GM18508 (cell line): ENCODE results near the gene EXOC4.
A peak's percentile ranks its signal among the peaks of the same experiment; 100 is the strongest.
"Not testable (repeated sequence)": the region's sequence is repeated elsewhere in the genome, so short reads cannot be mapped to it uniquely, and the experiment has no call there.

ENCODE experiments used
- ATAC-seq: cut with Tn5 transposase; IDR thresholded peaks from one replicate; pipeline ENCODE4 v1.9.1; 2021; ENCODE audit warnings: moderate number of reproducible peaks; ENCODE audit not compliant: insufficient read depth, unreplicated experiment

The EXOC4 gene

DNA sequence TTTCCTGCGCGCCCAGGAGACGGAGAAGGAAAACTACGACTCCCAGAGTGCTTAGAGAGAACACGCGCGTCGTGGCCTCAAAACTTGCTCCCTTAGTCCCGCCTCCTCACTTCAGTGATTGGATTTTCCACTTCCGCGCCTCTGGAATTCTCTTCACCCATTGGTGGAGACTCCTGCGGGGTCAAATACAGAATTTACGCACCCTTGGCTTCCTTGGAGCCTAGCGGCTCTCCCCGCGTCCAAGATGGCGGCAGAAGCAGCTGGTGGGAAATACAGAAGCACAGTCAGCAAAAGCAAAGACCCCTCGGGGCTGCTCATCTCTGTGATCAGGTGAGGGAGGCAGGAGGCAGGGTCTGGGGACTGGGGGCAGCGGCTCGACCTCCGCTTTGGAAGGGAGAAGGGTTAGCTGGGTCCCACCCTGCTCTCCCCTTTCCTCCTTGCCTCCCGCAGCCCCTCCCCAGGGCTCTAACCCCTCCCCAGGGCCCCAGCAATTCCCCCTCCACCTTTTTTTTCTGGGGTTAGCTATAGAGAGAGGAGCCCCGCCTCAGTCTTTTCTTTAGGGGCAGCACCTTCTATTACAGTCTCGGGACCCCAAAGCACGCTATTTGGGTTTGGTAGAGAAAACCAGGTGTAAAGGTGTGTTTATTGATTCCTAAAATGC, at the start of gene EXOC4:
EXOC4 (plus strand) TSS at position 221 of the 661 bp plus-strand sequence.
- peak; percentile 96 for ATAC-seq

DNA sequence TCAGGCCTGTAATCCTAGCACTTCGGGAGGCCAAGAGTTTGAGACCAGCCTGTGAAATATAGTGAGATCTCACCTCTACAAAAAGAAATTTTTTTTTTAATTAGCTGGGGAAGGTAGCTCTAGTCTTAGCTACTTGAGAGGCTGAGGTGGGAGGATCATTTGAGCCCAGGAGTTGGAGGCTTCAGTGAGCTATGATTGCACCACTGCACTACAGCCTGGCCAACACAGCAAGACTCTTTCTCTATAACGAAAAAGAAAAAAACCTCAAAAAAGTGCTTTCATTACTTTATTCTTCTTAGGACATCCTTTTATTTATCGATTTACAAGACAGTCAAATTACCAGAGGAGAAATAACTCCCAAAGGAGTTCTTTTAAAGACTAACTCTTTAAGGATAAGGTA, 49.4 kb upstream of the EXOC4 start:
- ATAC-seq = no peak

DNA sequence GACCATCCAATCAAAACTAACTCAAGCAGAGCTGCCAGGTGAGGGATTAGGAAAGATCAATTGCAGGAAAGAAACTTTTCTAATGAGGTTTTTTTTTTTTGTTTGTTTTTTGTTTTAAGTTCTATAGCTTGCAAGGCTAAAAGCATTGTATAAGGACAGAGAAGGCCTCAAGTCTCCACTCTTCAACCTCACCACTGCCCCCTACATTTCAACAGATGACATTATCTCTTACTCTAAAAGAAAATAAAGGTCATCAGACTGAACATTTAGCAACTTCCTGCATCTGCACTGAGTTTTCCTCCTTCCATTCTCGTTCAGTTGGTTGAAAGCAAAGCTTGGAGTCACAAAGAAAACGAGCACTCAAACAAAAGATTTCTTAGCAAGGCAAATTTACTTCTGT, 45.2 kb upstream of the EXOC4 start:
- no peak for ATAC-seq

DNA sequence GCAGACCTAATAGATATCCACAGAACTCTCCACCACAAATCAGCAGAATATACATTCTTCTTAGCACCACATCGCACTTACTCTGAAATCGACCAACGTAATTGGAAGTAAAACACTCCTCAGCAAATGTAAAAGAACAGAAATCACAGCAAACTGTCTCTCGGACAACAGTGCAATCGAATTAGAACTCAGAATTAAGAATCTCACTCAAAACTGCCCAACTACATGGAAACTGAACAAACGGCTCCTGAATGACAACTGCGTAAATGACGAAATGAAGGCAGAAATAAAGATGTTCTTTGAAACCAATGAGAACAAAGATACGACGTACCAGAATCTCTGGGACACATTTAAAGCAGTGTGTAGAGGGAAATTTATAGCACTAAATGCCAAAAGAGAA, 42.1 kb upstream of the EXOC4 start:
- not testable (repeated sequence) for ATAC-seq

DNA sequence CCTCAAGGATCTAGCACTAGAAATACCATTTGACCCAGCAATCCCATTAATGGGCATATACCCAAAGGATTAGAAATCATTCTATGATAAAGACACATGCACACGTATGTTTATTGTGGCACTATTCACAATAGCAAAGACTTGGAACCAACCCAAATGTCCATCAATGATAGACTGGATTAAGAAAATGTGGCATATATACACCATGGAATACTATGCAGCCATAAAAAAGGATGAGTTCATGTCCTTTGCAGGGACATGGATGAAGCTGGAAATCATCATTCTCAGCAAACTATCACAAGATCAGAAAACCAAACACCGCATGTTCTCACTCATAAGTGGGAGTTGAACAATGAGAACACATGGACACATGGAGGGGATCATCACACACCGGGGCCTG, 39.1 kb upstream of the EXOC4 start:
- not testable (repeated sequence) for ATAC-seq

DNA sequence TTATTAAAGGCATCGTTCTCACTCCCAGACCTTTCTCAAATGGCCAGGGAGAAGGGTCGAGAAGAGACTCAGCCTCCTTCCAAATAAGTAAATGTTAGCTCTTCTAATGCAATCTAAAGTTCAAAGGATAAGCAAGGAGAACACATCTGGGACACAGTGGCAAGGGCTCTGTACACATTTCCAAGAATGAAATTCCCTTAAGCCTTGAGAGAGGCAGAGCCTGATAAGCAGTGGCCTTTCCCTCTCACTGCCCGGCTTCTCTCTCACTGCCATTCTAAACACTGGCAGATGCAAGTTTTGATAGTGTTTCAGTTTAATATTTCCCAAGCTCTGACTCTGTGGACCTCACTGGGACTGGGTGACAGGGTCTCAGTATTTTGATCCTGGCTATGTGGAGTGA, 35.1 kb upstream of the EXOC4 start:
- ATAC-seq = no peak

DNA sequence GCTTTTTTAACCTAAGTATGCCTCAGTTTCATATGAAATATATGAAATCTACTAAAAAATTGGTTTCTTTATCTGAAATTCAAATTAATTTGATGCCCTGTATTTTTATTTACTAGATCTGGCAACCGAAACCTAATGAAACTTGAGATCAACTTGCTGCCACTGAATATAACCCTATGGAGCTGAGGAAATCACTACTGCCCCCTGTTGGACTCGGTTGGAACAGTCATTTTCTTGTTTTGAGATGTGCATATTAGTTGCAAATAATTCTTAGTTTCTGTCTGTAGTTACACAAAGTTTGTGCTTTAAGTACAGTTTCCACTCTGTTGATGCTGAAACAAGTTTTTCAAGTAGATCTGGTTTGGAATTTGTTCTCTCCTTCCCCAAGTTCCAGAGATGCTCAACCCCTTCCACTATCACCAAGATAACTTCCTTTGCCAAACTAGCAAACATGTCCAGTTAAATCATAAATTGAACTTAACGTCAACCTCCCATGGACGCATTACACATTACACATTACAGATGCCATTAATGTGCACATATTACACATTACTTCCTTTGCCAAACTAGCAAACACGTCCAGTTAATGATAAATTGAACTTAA, 22.2 kb upstream of the EXOC4 start:
- no peak for ATAC-seq

DNA sequence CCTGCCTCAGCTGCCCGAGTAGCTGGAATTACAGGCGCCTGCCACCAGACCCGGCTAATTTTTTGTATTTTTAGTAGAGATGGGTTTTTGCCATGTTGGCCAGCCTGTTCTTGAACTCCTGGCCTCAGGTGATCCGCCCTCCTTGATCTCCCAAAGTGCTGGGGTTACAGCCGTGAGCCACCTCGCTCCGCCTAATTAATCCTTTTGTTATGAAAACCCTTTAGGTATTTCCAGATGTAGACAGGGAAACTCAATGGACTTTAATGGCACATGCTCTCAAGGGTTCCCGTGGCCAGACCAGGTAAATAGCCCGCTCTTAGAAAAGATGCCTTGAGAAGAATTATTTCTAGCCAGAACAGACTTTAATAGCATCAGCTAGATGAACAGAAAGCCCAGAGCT, 19.7 kb upstream of the EXOC4 start:
- ATAC-seq = no peak

DNA sequence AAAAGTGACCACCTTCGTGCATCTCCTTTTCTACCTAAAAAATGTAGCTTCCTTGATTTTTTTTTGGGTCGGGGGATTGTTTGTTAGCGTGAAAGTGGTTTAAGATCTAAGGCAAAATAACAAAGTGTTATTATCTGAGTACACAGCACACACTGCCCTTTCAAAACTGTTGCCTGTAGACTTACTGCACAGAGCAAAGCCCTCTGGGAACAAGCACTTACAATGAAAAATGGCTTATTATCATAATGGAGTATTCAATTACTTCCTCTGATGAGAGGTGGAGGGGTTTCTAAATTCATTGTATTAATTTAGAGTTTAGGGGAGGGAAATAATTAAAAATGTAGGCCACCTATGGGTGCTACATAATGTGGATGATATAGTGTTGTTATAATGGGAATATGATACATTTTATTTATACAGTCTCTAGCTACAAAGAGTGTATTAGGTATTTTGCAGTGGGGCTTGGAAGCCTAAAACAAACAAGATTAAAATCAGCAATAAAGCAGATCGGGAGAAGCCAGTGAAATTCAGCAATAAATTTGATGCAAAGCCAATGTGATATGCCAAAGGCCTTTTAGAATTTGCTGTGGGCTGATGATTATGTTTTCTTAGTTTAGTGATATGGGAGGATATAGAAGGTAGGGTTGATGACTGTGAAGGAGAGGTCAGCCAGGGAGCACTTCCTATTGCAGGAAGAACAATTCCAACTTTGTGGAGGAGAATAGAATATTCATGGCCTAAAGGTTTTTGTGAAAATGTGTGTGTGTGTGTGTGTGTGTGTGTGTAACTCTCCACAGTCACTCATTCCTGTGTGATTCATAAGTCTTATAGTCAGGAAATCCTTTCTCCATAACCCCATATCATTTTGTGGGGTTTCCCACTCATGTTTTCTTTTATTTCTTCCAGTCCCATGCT, 17.7 kb upstream of the EXOC4 start:
- ATAC-seq = no peak

DNA sequence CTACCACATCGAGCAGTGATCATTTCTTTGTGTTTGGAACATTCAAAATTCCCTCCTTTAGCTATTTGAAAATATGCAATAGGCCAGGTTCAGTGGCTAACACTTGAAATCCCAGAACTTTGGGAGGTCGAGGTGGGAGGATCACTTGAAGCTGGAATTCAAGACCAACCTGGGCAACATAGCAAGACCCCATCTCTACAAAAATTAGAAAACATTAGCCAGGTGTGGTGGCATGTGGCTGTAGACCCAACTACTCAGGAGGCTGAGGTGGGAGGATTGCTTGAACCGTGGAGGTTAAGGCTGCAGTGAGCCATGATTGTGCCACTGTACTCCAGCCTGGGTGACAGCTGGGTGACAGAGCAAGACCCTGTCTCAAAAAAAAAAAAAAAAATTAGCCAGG, 15.3 kb upstream of the EXOC4 start:
- ATAC-seq = no peak

DNA sequence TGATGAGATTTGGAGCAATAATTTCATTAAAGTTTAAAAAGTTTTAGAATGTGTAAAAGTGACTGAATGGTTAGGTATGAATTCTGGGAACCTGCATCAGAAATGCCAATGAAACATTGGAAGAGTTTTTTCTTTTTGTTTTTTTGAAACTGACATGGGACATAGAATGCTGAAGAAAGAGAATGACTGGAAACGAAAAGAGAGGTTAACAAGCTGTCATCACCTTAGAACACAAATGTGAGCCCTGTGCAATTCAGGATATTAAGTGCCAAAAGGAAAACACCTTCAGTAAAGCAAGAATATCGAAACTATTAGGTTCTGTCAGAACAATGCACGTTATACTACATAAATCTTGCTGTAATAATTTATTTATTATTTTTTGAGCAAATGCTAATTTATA, 12.6 kb upstream of the EXOC4 start:
- ATAC-seq = no peak

DNA sequence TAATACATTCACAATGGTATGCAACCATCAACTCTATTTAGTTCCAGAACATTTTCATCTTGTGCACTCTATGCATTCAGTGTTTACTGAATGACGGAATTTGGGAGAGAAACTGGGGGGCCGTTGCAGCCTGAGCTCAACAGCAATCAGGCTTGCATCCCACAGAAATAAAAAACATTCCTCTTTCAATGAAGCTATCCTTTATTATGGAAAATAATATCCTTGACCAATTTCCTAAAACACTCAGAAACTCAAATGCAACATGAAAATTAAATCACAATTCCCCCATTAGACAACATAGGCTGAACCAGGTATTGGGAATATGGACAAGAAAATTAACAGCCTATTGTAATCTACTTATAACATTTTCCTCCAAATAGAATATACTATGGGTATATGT, 6.3 kb upstream of the EXOC4 start:
- no peak for ATAC-seq

DNA sequence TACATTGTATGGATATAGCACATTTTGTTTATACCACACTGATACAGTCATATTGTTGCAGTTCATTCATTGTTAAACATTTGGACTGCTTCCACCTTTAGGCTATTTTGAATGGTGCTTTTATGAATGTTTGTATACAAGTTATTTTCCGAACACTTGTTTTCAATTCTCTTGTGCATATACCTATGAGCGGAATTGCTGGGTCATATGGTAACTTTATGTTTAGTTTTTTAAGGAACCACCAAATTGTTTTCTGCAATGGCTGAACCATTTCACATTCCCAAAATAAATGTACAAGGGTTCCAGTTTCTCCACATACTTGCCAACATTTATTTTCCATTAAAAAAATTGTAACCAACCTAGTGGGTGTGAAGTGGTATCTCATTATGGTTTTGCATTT, 4.0 kb upstream of the EXOC4 start:
- ATAC-seq = no peak

DNA sequence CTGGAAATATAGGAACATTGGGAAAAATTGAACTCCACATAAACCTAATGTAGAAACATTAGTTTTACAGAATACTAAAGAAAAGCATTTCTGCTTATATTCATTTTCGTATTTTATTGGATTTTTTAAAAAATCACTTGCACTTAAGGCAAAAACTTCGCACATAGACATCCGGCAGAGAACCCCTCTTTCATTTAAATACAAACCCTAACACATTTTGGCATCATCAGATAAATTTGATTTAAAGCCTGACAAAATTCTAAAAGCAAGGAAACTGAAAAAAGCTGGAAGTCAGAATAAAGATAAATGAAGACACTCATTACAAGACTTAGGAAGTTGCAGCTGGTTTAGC, 396 bp upstream of the EXOC4 start:
- ATAC-seq = peak; percentile 3

DNA sequence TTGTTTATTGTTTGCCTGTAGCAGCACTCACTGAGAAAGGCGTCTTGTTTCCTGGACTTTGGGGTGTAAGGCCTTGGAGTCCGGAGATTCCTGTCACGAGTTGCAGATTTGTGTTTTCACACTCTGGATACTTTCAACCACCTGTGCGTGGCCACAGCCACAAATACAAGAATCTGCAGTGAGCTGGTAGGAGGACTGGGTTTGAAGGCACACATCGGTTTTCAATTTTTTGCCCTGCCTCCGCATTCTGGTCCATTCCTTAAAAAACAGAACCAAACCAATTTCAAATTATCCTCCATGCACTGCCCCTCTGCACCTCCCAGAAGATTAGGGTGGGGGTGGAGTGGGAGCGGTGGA, 619 bp downstream of the EXOC4 start:
- no peak for ATAC-seq

DNA sequence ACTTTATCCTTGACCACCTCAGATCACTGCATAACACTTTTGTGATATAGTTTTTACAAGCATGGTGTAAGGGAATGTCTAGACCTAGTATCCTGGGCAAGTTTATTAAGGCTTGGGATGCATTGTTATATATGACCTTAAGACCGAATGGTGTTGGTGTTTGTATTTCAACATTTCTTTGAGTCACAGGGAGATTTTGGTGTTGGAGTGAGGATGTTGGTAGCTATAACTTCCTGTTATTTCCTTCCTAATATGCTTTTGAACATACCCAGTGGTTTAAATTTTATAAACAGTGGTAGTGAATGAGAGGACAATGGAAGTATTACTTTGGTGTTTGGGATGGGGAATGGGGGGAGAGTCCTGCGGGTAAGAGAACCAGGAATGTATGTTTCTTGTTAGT, 2.6 kb downstream of the EXOC4 start:
- ATAC-seq = no peak

DNA sequence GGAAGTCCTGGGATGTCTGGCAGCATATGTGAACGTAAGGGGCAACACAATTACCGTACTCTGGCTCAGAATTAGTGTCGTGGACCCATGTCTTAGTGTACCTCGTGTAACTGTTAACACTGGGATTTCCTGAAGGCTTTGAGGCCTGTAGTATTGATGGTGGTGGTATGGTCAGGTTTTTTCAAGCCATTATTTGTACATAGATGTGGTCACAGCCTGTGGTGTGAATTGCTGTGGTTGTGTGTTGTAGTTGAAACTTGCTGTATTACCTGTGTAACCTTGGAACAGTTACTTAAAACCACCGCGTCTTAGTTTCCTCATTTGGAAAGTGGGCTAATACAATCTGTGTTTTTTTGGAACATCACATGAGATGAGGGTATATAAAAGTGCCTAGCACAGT, 5.3 kb downstream of the EXOC4 start:
- no peak for ATAC-seq

DNA sequence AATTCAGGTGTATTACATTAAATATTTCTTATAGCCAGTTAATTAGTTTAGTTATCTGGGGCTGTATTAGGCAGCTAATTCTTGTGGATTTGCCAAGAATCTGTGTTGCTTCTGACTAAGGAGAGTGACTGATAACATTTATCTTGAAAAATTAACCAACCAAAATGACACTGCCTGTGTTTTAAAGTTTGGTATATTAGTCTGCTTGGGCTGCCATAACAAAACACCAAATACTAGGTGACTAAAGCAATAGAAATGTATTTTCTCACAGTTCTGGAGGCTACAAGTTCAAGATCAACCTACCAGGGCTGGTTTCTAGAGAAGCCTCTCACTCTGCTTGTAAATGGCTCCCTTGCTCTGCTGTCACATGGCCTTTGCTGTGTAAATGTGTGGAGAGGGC, 12.9 kb downstream of the EXOC4 start:
- no peak for ATAC-seq

DNA sequence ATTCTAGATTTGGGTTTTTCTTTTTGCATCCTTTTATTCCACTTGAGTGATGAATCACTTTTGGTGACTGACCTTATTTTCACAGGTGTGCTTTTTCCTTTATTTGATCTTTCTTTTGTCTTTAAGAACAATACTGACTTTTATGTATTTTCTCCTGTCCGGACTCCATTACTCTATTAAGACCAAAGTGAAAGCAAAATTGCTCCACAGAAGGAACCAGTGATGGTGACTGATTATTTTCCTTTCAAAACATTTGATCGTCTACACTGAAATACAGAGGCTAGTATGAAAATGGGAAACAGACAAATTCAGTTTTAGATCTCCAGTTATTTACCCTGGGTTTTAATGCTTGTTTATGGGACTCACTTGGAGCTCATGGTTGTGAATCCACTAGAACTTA, 15.5 kb downstream of the EXOC4 start:
- ATAC-seq = no peak

DNA sequence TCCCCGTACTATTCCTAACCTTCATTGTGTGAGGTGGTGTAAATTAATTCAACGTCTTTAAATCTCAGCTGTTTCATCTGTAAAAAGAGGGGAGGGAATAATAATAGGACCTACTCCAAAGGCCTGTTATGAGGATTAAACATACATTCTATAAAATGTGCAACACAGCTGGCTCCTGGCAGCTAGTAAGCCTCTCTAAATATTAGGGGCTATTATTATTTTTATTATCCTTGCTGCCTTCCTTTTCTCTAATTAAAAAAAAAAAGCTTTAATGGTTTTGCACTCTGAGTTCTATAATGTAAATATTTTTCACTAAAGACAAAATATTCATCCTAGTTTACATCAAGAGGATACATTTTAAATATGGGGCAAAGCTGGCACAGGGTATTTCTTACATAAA, 19.5 kb downstream of the EXOC4 start:
- ATAC-seq = no peak

DNA sequence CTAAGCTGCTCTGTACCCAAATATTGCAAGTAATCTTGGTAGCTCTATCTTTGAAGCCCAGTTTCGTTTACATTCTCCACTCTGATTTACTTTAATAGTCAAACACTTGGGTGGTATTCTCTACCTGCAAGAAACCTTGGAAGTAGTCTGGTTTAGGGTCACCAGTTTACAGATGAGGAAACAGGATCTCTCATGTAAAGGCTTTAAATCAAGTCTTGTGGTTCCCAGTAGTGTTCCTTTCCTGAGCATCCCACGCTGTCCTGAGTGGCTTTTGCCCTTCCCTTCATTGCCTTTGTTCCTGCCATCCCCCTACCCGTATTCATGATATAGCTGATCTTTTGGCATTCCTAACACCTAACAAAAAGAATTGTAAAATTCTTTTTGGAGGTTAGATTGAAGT, 20.3 kb downstream of the EXOC4 start:
- ATAC-seq = no peak

DNA sequence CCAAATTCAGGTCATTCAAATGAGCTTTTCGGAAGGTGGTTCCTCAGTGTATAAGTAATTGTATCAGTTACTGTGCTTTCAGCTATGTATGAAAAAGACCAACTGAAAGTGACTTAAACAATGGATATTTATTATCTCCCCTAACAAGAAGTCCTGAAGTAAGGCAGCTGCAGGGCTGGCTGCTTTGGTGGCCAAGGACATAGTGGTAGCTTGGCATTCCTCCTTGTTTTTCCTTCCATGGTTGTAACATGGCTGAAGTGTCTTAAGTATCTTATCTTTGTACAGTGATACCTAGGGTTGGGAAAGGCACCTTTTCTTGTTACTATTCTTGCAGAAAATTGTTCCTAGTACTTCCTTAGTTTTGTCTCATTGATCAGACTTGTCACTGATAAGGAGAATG, 21.4 kb downstream of the EXOC4 start:
- no peak for ATAC-seq
